H9 (cell line): ENCODE data around the gene LAMA3. TPM values are rescaled to one million over a fixed set of nuclear protein-coding genes. Genes with fewer than 3 reads are reported as not detected.

Experiments
- DNase-seq: peaks from one replicate; pipeline ENCODE4 v3.0.0-alpha.2; 2017
- H2AFZ ChIP-seq: one replicate; pipeline ENCODE4 v1.6.1; 2013; ENCODE audit warnings: mild to moderate bottlenecking, low read length, control low read depth, moderate library complexity
- H2AK5ac ChIP-seq: 2 replicates; pipeline ENCODE4 v1.6.1; 2013; ENCODE audit warnings: low read length, control low read depth, mixed read lengths; ENCODE audit not compliant: insufficient read length
- H2BK120ac ChIP-seq: one replicate; pipeline ENCODE4 v1.6.1; 2013; ENCODE audit warnings: low read depth, mild to moderate bottlenecking, low read length, control low read depth, inconsistent platforms; ENCODE audit not compliant: poor library complexity, severe bottlenecking
- H2BK12ac ChIP-seq: 2 replicates; pipeline ENCODE4 v1.6.1; 2013; ENCODE audit warnings: low read length, control low read depth, mixed read lengths, low read depth; ENCODE audit not compliant: insufficient read length
- H2BK15ac ChIP-seq: 2 replicates; pipeline ENCODE4 v1.6.1; 2013; ENCODE audit warnings: low read depth, low read length, control low read depth
- H2BK20ac ChIP-seq: one replicate; pipeline ENCODE4 v1.6.1; 2013; ENCODE audit warnings: low read depth, mild to moderate bottlenecking, low read length, control low read depth, inconsistent platforms; ENCODE audit not compliant: poor library complexity, severe bottlenecking
- H2BK5ac ChIP-seq: 2 replicates; pipeline ENCODE4 v1.6.1; 2013; ENCODE audit warnings: low read length, control low read depth, mixed read lengths; ENCODE audit not compliant: insufficient read length
- H3K14ac ChIP-seq: 2 replicates; pipeline ENCODE4 v1.6.1; 2013; ENCODE audit warnings: low read length, control low read depth; ENCODE audit not compliant: insufficient read depth
- H3K18ac ChIP-seq: 2 replicates; pipeline ENCODE4 v1.6.1; 2013; ENCODE audit warnings: low read depth, mild to moderate bottlenecking, mixed read lengths, low read length, control low read depth; ENCODE audit not compliant: insufficient read length
- H3K23ac ChIP-seq: 2 replicates; pipeline ENCODE4 v1.6.1; 2013; ENCODE audit warnings: low read length, control low read depth, mixed read lengths, low read depth; ENCODE audit not compliant: insufficient read length
- H3K23me2 ChIP-seq: 2 replicates; pipeline ENCODE4 v1.6.1; 2013; ENCODE audit warnings: low read depth, mild to moderate bottlenecking, mixed read lengths, low read length, control low read depth; ENCODE audit not compliant: insufficient read length, poor library complexity, severe bottlenecking
- H3K27ac ChIP-seq: 2 replicates; pipeline ENCODE4 v1.5.1; 2013; ENCODE audit warnings: low read length, control low read depth, mixed read lengths, low read depth; ENCODE audit not compliant: insufficient read length
- H3K27me3 ChIP-seq: 2 replicates; pipeline ENCODE4 v1.6.1; 2013; ENCODE audit warnings: low read length, control low read depth, inconsistent platforms; ENCODE audit not compliant: insufficient read depth
- H3K4ac ChIP-seq: 2 replicates; pipeline ENCODE4 v1.6.1; 2013; ENCODE audit warnings: low read depth, mild to moderate bottlenecking, control low read depth, inconsistent platforms, low read length, moderate library complexity
- H3K4me1 ChIP-seq: 2 replicates; pipeline ENCODE4 v1.6.1; 2013; ENCODE audit warnings: low read length, control low read depth, inconsistent platforms; ENCODE audit not compliant: insufficient read depth
- H3K4me2 ChIP-seq: 2 replicates; pipeline ENCODE4 v1.6.1; 2013; ENCODE audit warnings: low read length, control low read depth, mixed read lengths; ENCODE audit not compliant: insufficient read length, insufficient read depth
- H3K56ac ChIP-seq: 2 replicates; pipeline ENCODE4 v1.6.1; 2013; ENCODE audit warnings: low read depth, mild to moderate bottlenecking, mixed read lengths, low read length, control low read depth; ENCODE audit not compliant: insufficient read length
- H3K79me1 ChIP-seq: 2 replicates; pipeline ENCODE4 v1.6.1; 2013; ENCODE audit warnings: low read depth, mild to moderate bottlenecking, moderate library complexity, low read length, control low read depth, inconsistent platforms; ENCODE audit not compliant: insufficient read depth, poor library complexity, severe bottlenecking
- H3K79me2 ChIP-seq: 2 replicates; pipeline ENCODE4 v1.6.1; 2013; ENCODE audit warnings: low read length, control low read depth, inconsistent platforms; ENCODE audit not compliant: insufficient read depth
- H3K9ac ChIP-seq: 2 replicates; pipeline ENCODE4 v1.6.1; 2013; ENCODE audit warnings: low read length, control low read depth, mixed read lengths; ENCODE audit not compliant: insufficient read length; ENCODE audit errors: extremely low read depth
- H3K9me3 ChIP-seq: one replicate; pipeline ENCODE4 v1.6.1; 2013; ENCODE audit warnings: low read depth, low read length, inconsistent platforms; ENCODE audit not compliant: control insufficient read depth
- H3T11ph ChIP-seq: one replicate; pipeline ENCODE4 v1.6.1; 2013; ENCODE audit warnings: mild to moderate bottlenecking, low read length, control low read depth, inconsistent platforms
- H4K20me1 ChIP-seq: one replicate; pipeline ENCODE4 v1.6.1; 2013; ENCODE audit not compliant: control insufficient read depth, insufficient read length, insufficient read depth
- H4K5ac ChIP-seq: 2 replicates; pipeline ENCODE4 v1.6.1; 2013; ENCODE audit warnings: low read depth, mild to moderate bottlenecking, mixed read lengths, low read length, control low read depth; ENCODE audit not compliant: insufficient read length
- H4K8ac ChIP-seq: replicated peaks from 2 replicates; pipeline ENCODE4 v1.6.1; 2013; ENCODE audit warnings: low read length, control low read depth, mixed read lengths, low read depth; ENCODE audit not compliant: insufficient read length
- H4K91ac ChIP-seq: 2 replicates; pipeline ENCODE4 v1.6.1; 2013; ENCODE audit warnings: low read depth, mild to moderate bottlenecking, moderate library complexity, mixed read lengths, low read length, control low read depth; ENCODE audit not compliant: insufficient read length
- H3K27ac Mint-ChIP-seq, 3 experiments: 2 replicates in 2 of 3; 3 replicates in 1 of 3; pipeline ENCODE4 v1.8.0; 2020 to 2021; ENCODE audit warnings: mixed read lengths in 3 of 3, mild to moderate bottlenecking in 1 of 3, moderate library complexity in 1 of 3
- H3K27me3 Mint-ChIP-seq: 2 replicates; pipeline ENCODE4 v1.8.0; 2021; ENCODE audit warnings: low read depth, mild to moderate bottlenecking, moderate library complexity, mixed read lengths
- H3K36me3 Mint-ChIP-seq, 3 experiments: 2 replicates in 2 of 3; 3 replicates in 1 of 3; pipeline ENCODE4 v1.8.0; 2020 to 2021; ENCODE audit warnings: low read depth in 3 of 3, mixed read lengths in 3 of 3; ENCODE audit not compliant: insufficient read depth in 1 of 3
- H3K4me1 Mint-ChIP-seq, 2 experiments: 2 replicates each; pipeline ENCODE4 v1.8.0; 2020; ENCODE audit warnings: mixed read lengths in 2 of 2
- H3K4me3 Mint-ChIP-seq, 2 experiments: 2 replicates in 1 of 2; 3 replicates in 1 of 2; pipeline ENCODE4 v1.8.0; 2020 to 2021; ENCODE audit warnings: mild to moderate bottlenecking in 2 of 2, mixed read lengths in 2 of 2, moderate library complexity in 1 of 2
- H3K9me3 Mint-ChIP-seq, 2 experiments: 2 replicates in 1 of 2; 3 replicates in 1 of 2; pipeline ENCODE4 v1.8.0; 2020; ENCODE audit warnings: mild to moderate bottlenecking in 2 of 2, mixed read lengths in 2 of 2, moderate library complexity in 1 of 2
- CTCF ChIP-seq: fragments of 200-600 bp; sonication (generic); conservative IDR thresholded peaks from 3 replicates; pipeline ENCODE4 v1.8.0; 2021; ENCODE audit warnings: antibody characterized with exemption, mild to moderate bottlenecking
- WGBS: extraction: QIAGEN DNeasy Blood & Tissue Kit; methylation state at CpG from one replicate; pipeline ENCODE4 v1.1.7; 2013; ENCODE audit warnings: missing lambda C conversion rate, low lambda C conversion rate, mixed read lengths; ENCODE audit not compliant: insufficient read length; ENCODE audit errors: extremely low coverage; 5-methylcytosine and 5-hydroxymethylcytosine counted together
- total RNA-seq: library from RNA; stranded (reverse); gene quantifications from 2 replicates; pipeline ENCODE4 v1.2.1, GENCODE V29; 2021

LAMA3 gene
- total RNA-seq, 1 experiment from 2014 or later: 0.33 TPM

- no peak overlapping the region for H3K23ac ChIP-seq
- H3K79me1 ChIP-seq: no peaks in the 10 kb centered on the region
- H3K9me3 ChIP-seq: no peaks in the 10 kb centered on the region
- H3K14ac ChIP-seq: no peak overlapping the region
- H3K4me1 ChIP-seq: no peaks in the 10 kb centered on the region; the same call in 1 of the 2 replicates
- H2AFZ ChIP-seq: no peak overlapping the region
- Mint-ChIP-seq H3K27me3 (peaks cover 1% of the 10 kb centered on the region), H3K36me3 (no peaks in the 10 kb centered on the region), H3K9me3 (no peaks in the 10 kb centered on the region), H3K4me3 (no peak overlapping the region), H3K27ac (no peak overlapping the region), H3K4me1 (peaks cover 16 to 28% of the 10 kb centered on the region in 2 experiments)
- H3K18ac ChIP-seq: no peak overlapping the region
- no peak for TF ChIP-seq CTCF
- no peak overlapping the region for H2BK15ac ChIP-seq
- H4K5ac ChIP-seq: no peak overlapping the region
- H4K8ac ChIP-seq: no peak overlapping the region
- no peaks in the 10 kb centered on the region for H4K20me1 ChIP-seq
- no peaks in the 10 kb centered on the region for H3K27me3 ChIP-seq
- DNase-seq: no peak
- no peak overlapping the region for H2BK12ac ChIP-seq
- no peak overlapping the region for H2AK5ac ChIP-seq
- H2BK5ac ChIP-seq: no peak overlapping the region
- H4K91ac ChIP-seq: no peak overlapping the region
- no peaks in the 10 kb centered on the region for H3K23me2 ChIP-seq
- no peaks in the 10 kb centered on the region for H3K79me2 ChIP-seq
- H2BK20ac ChIP-seq: no peak overlapping the region
- no peak overlapping the region for H3K56ac ChIP-seq
- no CpG with 5 or more reads among the region's 5 CpGs for WGBS
- H2BK120ac ChIP-seq: no peak overlapping the region
- no peak overlapping the region for H3K4me2 ChIP-seq
- H3T11ph ChIP-seq: no peak overlapping the region
- no peak overlapping the region for H3K9ac ChIP-seq
- H3K27ac ChIP-seq: no peak overlapping the region
- H3K4ac ChIP-seq: no peak overlapping the region
Measured at GRCh38 chr18:23738151-23738550, 48.9 kb downstream of the LAMA3 start.
